Right atrium auricular region (tissue), 2 donors: ENCODE results near the gene NPC1. TPM values are rescaled to one million over a fixed set of nuclear protein-coding genes. Genes with fewer than 3 reads are reported as not detected.
"Not testable (repeated sequence)": the region's sequence is repeated elsewhere in the genome, so short reads cannot be mapped to it uniquely, and the experiment has no call there.

Source experiments
- DNase-seq: peaks from one replicate; pipeline ENCODE4 v3.0.0-alpha.2; 2019; ENCODE audit warnings: low spot score
- H3K27ac ChIP-seq, 2 donors: fragments of 200-600 bp; sonication (generic); 1 replicate in 1 of 2; 2 replicates in 1 of 2; pipeline ENCODE4 v1.5.1; 2016 to 2019
- H3K27me3 ChIP-seq, 2 donors: fragments of 200-600 bp; sonication (generic); one replicate each; pipeline versions ENCODE4 v1.5.1 to v1.6.0; 2017 to 2019
- H3K36me3 ChIP-seq: fragments of 200-600 bp; sonication (generic); one replicate; pipeline ENCODE4 v1.5.1; 2016
- H3K4me1 ChIP-seq, 2 donors: fragments of 200-600 bp; sonication (generic); one replicate each; pipeline versions ENCODE4 v1.5.1 to v1.6.0; 2017 to 2019
- H3K4me3 ChIP-seq, 2 donors: fragments of 200-600 bp; sonication (generic); 1 replicate in 1 of 2; 2 replicates in 1 of 2; pipeline ENCODE4 v1.5.1; 2017 to 2019; ENCODE audit warnings: mild to moderate bottlenecking in 1 of 2, moderate library complexity in 1 of 2
- H3K9me3 ChIP-seq, 2 donors: fragments of 200-600 bp; sonication (generic); one replicate each; pipeline ENCODE4 v1.5.1; 2019
- total RNA-seq, 2 donors: library from RNA; depleted of rRNA; stranded (reverse); fragments of >200 nt; gene quantifications; one replicate each; pipeline ENCODE4 v1.1.0, GENCODE V29; 2016
- TF ChIP-seq, protein P1 (sequence below), 2 donors: fragments of 200-600 bp; sonication (generic); IDR thresholded peaks; one replicate each; pipeline ENCODE4 v1.5.1; 2019; ENCODE audit warnings: antibody characterized with exemption in 2 of 2

The NPC1 gene
- total RNA-seq, 2 donors from 2014 or later = 16.2 to 26.4 TPM

DNA sequence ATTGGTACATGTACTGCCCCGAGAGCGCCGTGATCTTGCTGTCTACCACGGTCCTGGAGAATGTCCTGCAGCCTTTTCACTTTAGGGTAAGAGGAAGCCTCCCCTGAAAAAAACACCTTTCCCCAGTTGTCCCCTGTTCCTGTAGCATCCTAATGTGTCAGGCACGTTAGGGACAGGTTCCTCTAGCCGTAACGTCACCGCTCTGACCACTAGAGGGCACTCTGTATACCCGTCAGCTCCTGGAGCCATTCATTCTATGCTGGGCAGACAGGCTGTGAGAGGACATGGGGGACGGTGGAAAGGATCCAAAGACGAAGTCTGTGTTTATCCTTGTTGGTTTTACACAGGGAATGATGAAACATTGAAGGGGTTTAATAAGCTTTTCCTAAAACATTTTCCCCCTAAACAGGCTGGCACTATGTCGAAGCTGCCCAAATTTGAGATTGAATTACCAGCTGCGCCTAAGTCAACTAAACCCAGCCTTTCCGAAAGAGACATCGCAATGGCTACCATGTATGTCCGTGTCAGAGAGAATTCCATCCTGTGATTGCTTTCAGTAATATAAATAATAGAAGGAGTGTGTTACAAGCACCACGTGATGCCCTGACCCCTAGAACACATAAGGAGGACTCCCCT is 70.3 kb downstream of the NPC1 start:
- TF ChIP-seq, protein P1, sequence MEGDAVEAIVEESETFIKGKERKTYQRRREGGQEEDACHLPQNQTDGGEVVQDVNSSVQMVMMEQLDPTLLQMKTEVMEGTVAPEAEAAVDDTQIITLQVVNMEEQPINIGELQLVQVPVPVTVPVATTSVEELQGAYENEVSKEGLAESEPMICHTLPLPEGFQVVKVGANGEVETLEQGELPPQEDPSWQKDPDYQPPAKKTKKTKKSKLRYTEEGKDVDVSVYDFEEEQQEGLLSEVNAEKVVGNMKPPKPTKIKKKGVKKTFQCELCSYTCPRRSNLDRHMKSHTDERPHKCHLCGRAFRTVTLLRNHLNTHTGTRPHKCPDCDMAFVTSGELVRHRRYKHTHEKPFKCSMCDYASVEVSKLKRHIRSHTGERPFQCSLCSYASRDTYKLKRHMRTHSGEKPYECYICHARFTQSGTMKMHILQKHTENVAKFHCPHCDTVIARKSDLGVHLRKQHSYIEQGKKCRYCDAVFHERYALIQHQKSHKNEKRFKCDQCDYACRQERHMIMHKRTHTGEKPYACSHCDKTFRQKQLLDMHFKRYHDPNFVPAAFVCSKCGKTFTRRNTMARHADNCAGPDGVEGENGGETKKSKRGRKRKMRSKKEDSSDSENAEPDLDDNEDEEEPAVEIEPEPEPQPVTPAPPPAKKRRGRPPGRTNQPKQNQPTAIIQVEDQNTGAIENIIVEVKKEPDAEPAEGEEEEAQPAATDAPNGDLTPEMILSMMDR (IDR thresholded peaks at IDR 0.05) = peak; percentile 78 to 86
- peak; percentile 71 for DNase-seq
- H3K9me3 ChIP-seq = no peaks in the 10 kb centered on the region
- H3K27ac ChIP-seq = no peak overlapping the region
- H3K36me3 ChIP-seq = peaks cover 62% of the 10 kb centered on the region
- no peak overlapping the region for H3K4me3 ChIP-seq
- no peaks in the 10 kb centered on the region for H3K27me3 ChIP-seq
- H3K4me1 ChIP-seq = no peaks in the 10 kb centered on the region

DNA sequence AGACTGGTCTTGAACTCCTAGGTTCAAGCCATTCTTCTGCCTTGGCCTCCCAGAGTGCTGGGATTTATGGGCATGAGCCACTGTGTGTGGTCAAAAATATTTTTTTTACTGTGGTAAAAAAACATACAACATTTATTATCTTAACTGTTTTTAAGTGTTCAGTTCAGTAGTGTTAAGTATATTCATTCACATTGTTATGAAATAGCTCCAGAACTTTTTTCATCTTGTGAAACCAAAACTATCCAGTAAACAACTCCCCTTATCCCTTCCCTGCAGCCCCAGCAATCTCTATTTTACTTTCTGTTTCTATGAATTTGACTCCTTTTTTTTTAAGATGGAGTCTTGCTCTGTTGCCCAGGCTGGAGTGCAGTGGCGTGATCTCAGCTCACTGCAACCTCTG is 73.7 kb downstream of the NPC1 start:
- H3K36me3 ChIP-seq = peaks cover 55% of the 10 kb centered on the region
- no peak overlapping the region for H3K27ac ChIP-seq
- no peaks in the 10 kb centered on the region for H3K4me1 ChIP-seq
- no peaks in the 10 kb centered on the region for H3K9me3 ChIP-seq
- no peak overlapping the region for H3K4me3 ChIP-seq
- TF ChIP-seq, protein P1 (IDR thresholded peaks at IDR 0.05) = no peak
- DNase-seq = no peak
- no peaks in the 10 kb centered on the region for H3K27me3 ChIP-seq

DNA sequence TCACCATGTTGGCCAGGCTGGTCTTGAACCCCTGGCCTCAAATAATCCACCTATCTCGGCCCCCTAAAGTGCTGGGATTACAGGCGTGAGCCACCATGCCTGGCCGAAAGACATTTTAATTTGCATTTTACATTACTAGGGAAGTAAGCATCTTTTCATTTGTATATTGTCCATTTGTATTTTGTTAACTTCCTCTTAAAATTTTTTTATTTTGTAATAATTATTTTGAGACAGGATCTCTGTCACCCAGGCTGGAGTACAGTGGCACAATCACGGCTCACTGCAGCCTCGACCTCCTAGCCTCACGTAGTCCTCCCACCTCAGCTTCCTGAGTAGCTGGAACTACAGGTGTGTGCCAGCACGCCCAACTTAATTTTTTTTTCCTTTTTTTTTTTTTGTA is 74.1 kb downstream of the NPC1 start:
- not testable (repeated sequence) for H3K4me3 ChIP-seq, H3K9me3 ChIP-seq, H3K27me3 ChIP-seq, DNase-seq, H3K4me1 ChIP-seq, H3K27ac ChIP-seq
- peaks cover 55% of the 10 kb centered on the region for H3K36me3 ChIP-seq

DNA sequence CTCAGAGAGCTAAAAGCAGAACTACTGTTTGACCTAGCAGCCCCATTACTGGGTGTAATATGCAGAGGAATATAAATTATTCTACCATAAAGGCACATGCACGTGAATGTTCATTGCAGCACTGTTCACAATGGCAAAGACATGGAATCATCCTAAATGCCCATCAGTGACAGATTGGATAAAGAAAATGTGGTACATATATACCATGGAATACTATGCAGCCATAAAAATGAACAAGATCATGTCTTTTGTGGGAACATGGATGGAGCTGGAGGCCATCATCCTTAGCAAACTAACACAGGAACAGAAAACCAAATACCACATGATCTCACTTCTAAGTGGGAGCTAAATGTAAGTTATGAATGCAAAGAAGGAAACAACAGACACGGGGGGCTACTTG is 75.4 kb downstream of the NPC1 start:
- not testable (repeated sequence) for H3K27ac ChIP-seq, H3K4me1 ChIP-seq, H3K4me3 ChIP-seq, DNase-seq, H3K9me3 ChIP-seq, H3K27me3 ChIP-seq
- peaks cover 45% of the 10 kb centered on the region for H3K36me3 ChIP-seq

DNA sequence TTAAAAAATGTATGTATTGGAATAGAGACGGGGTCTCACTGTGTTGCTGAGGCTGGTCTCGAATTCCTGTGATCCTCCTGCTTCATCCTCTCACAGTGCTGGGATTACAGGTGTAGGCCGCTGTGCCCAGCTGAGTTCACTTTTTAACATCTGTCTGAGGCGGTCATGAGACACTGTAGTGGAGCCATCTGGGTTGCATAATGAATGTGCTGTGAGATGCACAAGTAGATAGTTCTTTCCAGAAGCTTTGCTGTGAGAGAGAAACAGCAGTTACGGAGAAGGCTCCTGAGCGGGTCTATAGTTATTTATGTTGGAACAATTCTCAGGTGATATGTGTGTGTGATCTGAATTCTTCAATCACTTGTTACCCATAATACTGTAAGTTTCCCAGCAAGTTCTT is 79.9 kb downstream of the NPC1 start:
- no peak overlapping the region for H3K4me3 ChIP-seq
- H3K27ac ChIP-seq = no peak overlapping the region
- peaks cover 36% of the 10 kb centered on the region for H3K36me3 ChIP-seq
- no peak for DNase-seq
- H3K4me1 ChIP-seq = peaks cover 0 to 27% of the 10 kb centered on the region in 2 donors
- TF ChIP-seq, protein P1 (IDR thresholded peaks at IDR 0.05) = no peak
- no peaks in the 10 kb centered on the region for H3K9me3 ChIP-seq
- H3K27me3 ChIP-seq = no peaks in the 10 kb centered on the region

DNA sequence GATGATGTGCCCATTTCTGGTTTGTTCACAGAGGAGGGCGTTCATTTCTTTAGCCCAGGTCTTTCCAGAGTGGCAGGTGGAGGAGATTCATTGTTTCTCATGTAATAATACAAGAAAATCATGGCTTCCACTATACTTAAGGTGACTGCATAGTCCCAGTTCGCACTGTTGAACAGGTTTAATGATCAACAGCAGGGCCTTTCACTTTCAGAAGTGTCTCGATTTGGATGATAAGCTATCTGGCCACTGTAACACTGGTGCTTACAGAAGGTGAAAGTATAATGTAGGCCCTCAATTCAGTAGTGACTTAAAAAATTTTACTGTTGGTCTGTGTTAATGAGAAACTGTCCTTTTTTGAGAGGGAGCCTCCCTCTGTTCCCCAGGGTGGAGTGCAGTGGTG is 81.6 kb downstream of the NPC1 start:
- Histone ChIP-seq H3K27ac (no peak overlapping the region), H3K36me3 (peaks cover 19% of the 10 kb centered on the region), H3K27me3 (no peaks in the 10 kb centered on the region), H3K4me3 (peak overlapping the region in 1 of 2 donors; percentile 97), H3K9me3 (no peaks in the 10 kb centered on the region), H3K4me1 (peaks cover 0 to 27% of the 10 kb centered on the region in 2 donors)
- DNase-seq = no peak
- TF ChIP-seq, protein P1 (IDR thresholded peaks at IDR 0.05) = no peak

DNA sequence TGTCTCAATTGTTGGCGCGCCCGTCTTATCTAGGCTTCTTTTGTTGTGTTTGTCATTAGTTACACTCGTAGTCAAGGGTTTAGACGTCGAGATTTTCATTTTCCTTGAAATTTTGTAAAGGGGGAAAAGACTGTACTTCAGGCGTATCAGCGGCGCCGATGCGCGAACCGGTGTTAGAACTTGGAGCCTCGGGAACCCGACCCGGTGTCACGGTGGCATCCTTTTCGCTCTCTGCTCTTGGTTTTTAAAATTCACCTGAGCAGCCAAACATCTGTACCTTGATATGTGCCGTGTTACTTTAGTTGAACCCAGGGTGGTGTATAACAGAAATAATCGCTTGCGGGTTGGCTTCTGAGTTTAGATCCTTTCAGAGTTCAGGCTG is 82.4 kb downstream of the NPC1 start:
- Histone ChIP-seq H3K4me3 (peak overlapping the region; percentile 84 to 97), H3K4me1 (peaks cover 0 to 27% of the 10 kb centered on the region in 2 donors), H3K9me3 (no peaks in the 10 kb centered on the region), H3K27me3 (no peaks in the 10 kb centered on the region), H3K27ac (peak overlapping the region; percentile 82 to 93), H3K36me3 (peaks cover 14% of the 10 kb centered on the region)
- DNase-seq = no peak
- TF ChIP-seq, protein P1 (IDR thresholded peaks at IDR 0.05) = no peak
